SU-DHL-6 (cell line): ENCODE results near the gene THSD7A.

Experiments
- H2AFZ ChIP-seq: fragments of 200-600 bp; sonication (generic); 2 replicates; pipeline ENCODE4 v1.6.1; 2014; ENCODE audit warnings: low read depth, mild to moderate bottlenecking, moderate library complexity, mixed read lengths, antibody characterized with exemption, low read length; ENCODE audit not compliant: severe bottlenecking
- H3F3A ChIP-seq: fragments of 200-600 bp; shearing (Covaris generic); 2 replicates; pipeline ENCODE4 v1.6.0; 2016; ENCODE audit warnings: antibody characterized with exemption, mild to moderate bottlenecking; ENCODE audit not compliant: insufficient read depth
- H3K27ac ChIP-seq: fragments of 200-600 bp; sonication (generic); 2 replicates; pipeline ENCODE4 v1.5.1; 2016; ENCODE audit warnings: low read depth, mild to moderate bottlenecking, low read length, moderate library complexity, mixed read lengths
- H3K27me3 ChIP-seq: fragments of 200-600 bp; sonication (generic), shearing (Covaris generic); 2 replicates; pipeline ENCODE4 v1.6.0; 2014; ENCODE audit warnings: mild to moderate bottlenecking, low read length
- H3K36me3 ChIP-seq: fragments of 200-600 bp; sonication (generic); 2 replicates; pipeline ENCODE4 v1.6.1; 2014; ENCODE audit warnings: mild to moderate bottlenecking, low read length, mixed read lengths
- H3K4me2 ChIP-seq: fragments of 300-600, 200-600 bp; shearing (Covaris generic), sonication (generic); 2 replicates; pipeline ENCODE4 v1.6.0; 2014; ENCODE audit warnings: low read length, low read depth, mild to moderate bottlenecking; ENCODE audit not compliant: poor library complexity, severe bottlenecking
- H3K4me3 ChIP-seq: fragments of 200-600 bp; sonication (generic); 2 replicates; pipeline ENCODE4 v1.5.1; 2014; ENCODE audit warnings: antibody characterized with exemption, low read length, mild to moderate bottlenecking, mixed read lengths; ENCODE audit not compliant: insufficient read depth, poor library complexity, severe bottlenecking
- H3K79me2 ChIP-seq: fragments of 200-600 bp; sonication (generic); 2 replicates; pipeline ENCODE4 v1.6.1; 2014; ENCODE audit warnings: mild to moderate bottlenecking, low read length, moderate library complexity; ENCODE audit not compliant: insufficient read depth
- H3K9ac ChIP-seq: fragments of 200-600 bp; sonication (generic); 2 replicates; pipeline ENCODE4 v1.7.0; 2014; ENCODE audit warnings: mild to moderate bottlenecking, low read length
- H3K9me2 ChIP-seq: fragments of 200-600 bp; sonication (generic); replicated peaks from 2 replicates; pipeline ENCODE4 v1.6.1; 2014; ENCODE audit warnings: low read length; ENCODE audit not compliant: insufficient read depth
- H3K9me3 ChIP-seq: fragments of 200-600 bp; sonication (generic); 2 replicates; pipeline ENCODE4 v1.6.1; 2014; ENCODE audit warnings: low read length, mixed read lengths; ENCODE audit not compliant: insufficient read depth
- H4K20me1 ChIP-seq: fragments of 200-600 bp; sonication (generic); 2 replicates; pipeline ENCODE4 v1.6.1; 2014; ENCODE audit warnings: low read depth, mild to moderate bottlenecking, antibody characterized with exemption, low read length, moderate library complexity, mixed read lengths
- CTCF ChIP-seq: fragments of 200-600 bp; sonication (generic); IDR thresholded peaks from one replicate; pipeline ENCODE4 v1.5.1; 2017; ENCODE audit warnings: antibody characterized with exemption, mild to moderate bottlenecking, low read length, moderate library complexity; ENCODE audit not compliant: insufficient read depth, poor library complexity, severe bottlenecking
- EZH2phosphoT487 ChIP-seq: fragments of 200-600 bp; sonication (generic), shearing (Covaris generic); conservative IDR thresholded peaks from 2 replicates; pipeline ENCODE4 v1.6.1; 2018; ENCODE audit warnings: mild to moderate bottlenecking, antibody characterized with exemption, low read length, moderate library complexity, mixed read lengths

The THSD7A gene

GRCh38 chr7:11650500-11650899, 181.5 kb downstream of the THSD7A start:
- TF ChIP-seq EZH2phosphoT487 (no peak), CTCF (no peak)
- Histone ChIP-seq H3K79me2 (no peaks in the 10 kb centered on the region), H3K27me3 (no peaks in the 10 kb centered on the region), H2AFZ (no peak overlapping the region), H3K27ac (no peak overlapping the region), H3F3A (no peaks in the 10 kb centered on the region), H3K4me3 (no peak overlapping the region), H3K9ac (no peak overlapping the region), H3K4me2 (no peak overlapping the region), H3K36me3 (no peaks in the 10 kb centered on the region), H3K9me2 (no peaks in the 10 kb centered on the region), H4K20me1 (no peaks in the 10 kb centered on the region; the same call in 1 of the 2 replicates), H3K9me3 (no peaks in the 10 kb centered on the region)

- no peaks in the 10 kb centered on the region for H3F3A ChIP-seq
- H3K36me3 ChIP-seq, result no peaks in the 10 kb centered on the region
- H4K20me1 ChIP-seq, result no peaks in the 10 kb centered on the region; the same call in 1 of the 2 replicates
- no peaks in the 10 kb centered on the region for H3K27me3 ChIP-seq
- no peaks in the 10 kb centered on the region for H3K9me2 ChIP-seq
- TF ChIP-seq CTCF, result no peak
- no peak for TF ChIP-seq EZH2phosphoT487
- no peak overlapping the region for H3K27ac ChIP-seq
- no peaks in the 10 kb centered on the region for H3K79me2 ChIP-seq
- H3K4me3 ChIP-seq, result no peak overlapping the region
- no peak overlapping the region for H3K9ac ChIP-seq
- H3K4me2 ChIP-seq, result no peak overlapping the region
- no peak overlapping the region for H2AFZ ChIP-seq
- no peaks in the 10 kb centered on the region for H3K9me3 ChIP-seq
Observed at GRCh38 chr7:11650030-11650429, 182.0 kb downstream of the THSD7A start.

- Histone ChIP-seq H3K36me3 (no peaks in the 10 kb centered on the region), H3K27me3 (no peaks in the 10 kb centered on the region), H3K9me3 (no peaks in the 10 kb centered on the region), H3K4me3 (no peak overlapping the region), H3F3A (no peaks in the 10 kb centered on the region), H3K9ac (no peak overlapping the region), H3K9me2 (no peaks in the 10 kb centered on the region), H4K20me1 (no peaks in the 10 kb centered on the region; the same call in 1 of the 2 replicates), H2AFZ (no peak overlapping the region), H3K4me2 (no peak overlapping the region), H3K79me2 (no peaks in the 10 kb centered on the region), H3K27ac (no peak overlapping the region)
- TF ChIP-seq EZH2phosphoT487, result no peak
- no peak for TF ChIP-seq CTCF
Observed at GRCh38 chr7:11648980-11649379, 183.0 kb downstream of the THSD7A start.
